Measurements from ENCODE around the gene NTRK3. TPM values are rescaled to one million over a fixed set of nuclear protein-coding genes. Genes with fewer than 3 reads are reported as not detected.

The NTRK3 gene
- under 0.01 TPM in 1 of 2 replicates, not detected in the other for total RNA-seq (2012; rRNA removed)

GRCh38 chr15:88256279-88257230 lies at the start of gene NTRK3:
Gene NTRK3 (minus strand): TSS chr15:88256739. CDS start chr15:88256153, 586 bp downstream.
- H3K27me3 ChIP-seq (ENCODE audit: control insufficient read depth, insufficient read depth, low read length) = peaks cover 68% of the 10 kb centered on the region

GRCh38 chr15:88303395-88303794 lies 46.9 kb upstream of the NTRK3 start:
- no peaks in the 10 kb centered on the region for H3K27me3 ChIP-seq (ENCODE audit: control insufficient read depth, insufficient read depth, low read length)
- no peak overlapping the region for H3K4me2 ChIP-seq (ENCODE audit: low read length)
- H3K9me3 ChIP-seq (replicated peaks; ENCODE audit: low read length) = no peaks in the 10 kb centered on the region
- no peak overlapping the region for H3K9ac ChIP-seq (ENCODE audit: low read depth, low read length)
- H3K4me3 ChIP-seq (ENCODE audit: low read length) = no peak overlapping the region
- H3K4me1 ChIP-seq (ENCODE audit: control insufficient read depth, insufficient read depth, low read length) = no peaks in the 10 kb centered on the region
- no peaks in the 10 kb centered on the region for H3K36me3 ChIP-seq (ENCODE audit: insufficient read depth, low read length)

More at GRCh38 chr15:88256279-88257230, at the start of gene NTRK3:
- Histone ChIP-seq H3K4me1 (ENCODE audit: control insufficient read depth, insufficient read depth, low read length) (peaks cover 3% of the 10 kb centered on the region), H3K9ac (ENCODE audit: low read depth, low read length) (no peak within 1 kb of the TSS), H3K36me3 (ENCODE audit: insufficient read depth, low read length) (no peaks in the 10 kb centered on the region), H3K4me2 (ENCODE audit: low read length) (peak within 1 kb of the TSS; percentile 81), H3K4me3 (ENCODE audit: low read length) (peak within 1 kb of the TSS; percentile 57), H3K9me3 (replicated peaks; ENCODE audit: low read length) (no peaks in the 10 kb centered on the region)

- Histone ChIP-seq H3K4me1 (ENCODE audit: control insufficient read depth, insufficient read depth, low read length) (no peaks in the 10 kb centered on the region), H3K9me3 (replicated peaks; ENCODE audit: low read length) (no peaks in the 10 kb centered on the region), H3K4me3 (ENCODE audit: low read length) (no peak overlapping the region), H3K27me3 (ENCODE audit: control insufficient read depth, insufficient read depth, low read length) (no peaks in the 10 kb centered on the region), H3K36me3 (ENCODE audit: insufficient read depth, low read length) (no peaks in the 10 kb centered on the region), H3K4me2 (ENCODE audit: low read length) (no peak overlapping the region), H3K9ac (ENCODE audit: low read depth, low read length) (no peak overlapping the region)
These were observed 45.8 kb upstream of the NTRK3 start for GRCh38 chr15:88302373-88302772.

- Histone ChIP-seq H3K9ac (ENCODE audit: low read depth, low read length) (no peak overlapping the region), H3K4me1 (ENCODE audit: control insufficient read depth, insufficient read depth, low read length) (no peaks in the 10 kb centered on the region), H3K4me3 (ENCODE audit: low read length) (no peak overlapping the region), H3K27me3 (ENCODE audit: control insufficient read depth, insufficient read depth, low read length) (no peaks in the 10 kb centered on the region), H3K9me3 (replicated peaks; ENCODE audit: low read length) (no peaks in the 10 kb centered on the region), H3K4me2 (ENCODE audit: low read length) (no peak overlapping the region), H3K36me3 (ENCODE audit: insufficient read depth, low read length) (no peaks in the 10 kb centered on the region)
These were observed 44.8 kb upstream of the NTRK3 start for GRCh38 chr15:88301311-88301710.

GRCh38 chr15:88300861-88301260 lies 44.3 kb upstream of the NTRK3 start:
- no peaks in the 10 kb centered on the region for H3K4me1 ChIP-seq (ENCODE audit: control insufficient read depth, insufficient read depth, low read length)

GRCh38 chr15:88300089-88300488 lies 43.5 kb upstream of the NTRK3 start:
- no peak overlapping the region for H3K4me3 ChIP-seq (ENCODE audit: low read length)
- no peak overlapping the region for H3K9ac ChIP-seq (ENCODE audit: low read depth, low read length)
- H3K4me2 ChIP-seq (ENCODE audit: low read length) = no peak overlapping the region
- H3K27me3 ChIP-seq (ENCODE audit: control insufficient read depth, insufficient read depth, low read length) = no peaks in the 10 kb centered on the region
- H3K9me3 ChIP-seq (replicated peaks; ENCODE audit: low read length) = no peaks in the 10 kb centered on the region
- no peaks in the 10 kb centered on the region for H3K36me3 ChIP-seq (ENCODE audit: insufficient read depth, low read length)
- H3K4me1 ChIP-seq (ENCODE audit: control insufficient read depth, insufficient read depth, low read length) = no peaks in the 10 kb centered on the region

More at GRCh38 chr15:88300861-88301260, 44.3 kb upstream of the NTRK3 start:
- Histone ChIP-seq H3K9me3 (replicated peaks; ENCODE audit: low read length) (no peaks in the 10 kb centered on the region), H3K27me3 (ENCODE audit: control insufficient read depth, insufficient read depth, low read length) (no peaks in the 10 kb centered on the region), H3K9ac (ENCODE audit: low read depth, low read length) (no peak overlapping the region), H3K4me2 (ENCODE audit: low read length) (no peak overlapping the region), H3K4me3 (ENCODE audit: low read length) (no peak overlapping the region), H3K36me3 (ENCODE audit: insufficient read depth, low read length) (no peaks in the 10 kb centered on the region)

GRCh38 chr15:88299497-88299896 lies 43.0 kb upstream of the NTRK3 start:
- Histone ChIP-seq H3K4me2 (ENCODE audit: low read length) (no peak overlapping the region), H3K4me1 (ENCODE audit: control insufficient read depth, insufficient read depth, low read length) (no peaks in the 10 kb centered on the region), H3K36me3 (ENCODE audit: insufficient read depth, low read length) (no peaks in the 10 kb centered on the region), H3K4me3 (ENCODE audit: low read length) (no peak overlapping the region), H3K27me3 (ENCODE audit: control insufficient read depth, insufficient read depth, low read length) (no peaks in the 10 kb centered on the region), H3K9ac (ENCODE audit: low read depth, low read length) (no peak overlapping the region), H3K9me3 (replicated peaks; ENCODE audit: low read length) (no peaks in the 10 kb centered on the region)

GRCh38 chr15:88288661-88289060 lies 32.1 kb upstream of the NTRK3 start:
- Histone ChIP-seq H3K4me2 (ENCODE audit: low read length) (no peak overlapping the region), H3K27me3 (ENCODE audit: control insufficient read depth, insufficient read depth, low read length) (peaks cover 6% of the 10 kb centered on the region), H3K4me3 (ENCODE audit: low read length) (no peak overlapping the region), H3K36me3 (ENCODE audit: insufficient read depth, low read length) (no peaks in the 10 kb centered on the region), H3K9ac (ENCODE audit: low read depth, low read length) (no peak overlapping the region), H3K4me1 (ENCODE audit: control insufficient read depth, insufficient read depth, low read length) (no peaks in the 10 kb centered on the region), H3K9me3 (replicated peaks; ENCODE audit: low read length) (no peaks in the 10 kb centered on the region)

GRCh38 chr15:88288206-88288605 lies 31.7 kb upstream of the NTRK3 start:
- Histone ChIP-seq H3K9me3 (replicated peaks; ENCODE audit: low read length) (no peaks in the 10 kb centered on the region), H3K4me1 (ENCODE audit: control insufficient read depth, insufficient read depth, low read length) (no peaks in the 10 kb centered on the region), H3K4me3 (ENCODE audit: low read length) (no peak overlapping the region), H3K4me2 (ENCODE audit: low read length) (no peak overlapping the region), H3K36me3 (ENCODE audit: insufficient read depth, low read length) (no peaks in the 10 kb centered on the region), H3K27me3 (ENCODE audit: control insufficient read depth, insufficient read depth, low read length) (peaks cover 6% of the 10 kb centered on the region), H3K9ac (ENCODE audit: low read depth, low read length) (no peak overlapping the region)

- peaks cover 9% of the 10 kb centered on the region for H3K27me3 ChIP-seq (ENCODE audit: control insufficient read depth, insufficient read depth, low read length)
These were observed 27.9 kb upstream of the NTRK3 start for GRCh38 chr15:88284318-88284998.

GRCh38 chr15:88282614-88283013 lies 26.1 kb upstream of the NTRK3 start:
- peaks cover 12% of the 10 kb centered on the region for H3K27me3 ChIP-seq (ENCODE audit: control insufficient read depth, insufficient read depth, low read length)

More at GRCh38 chr15:88284318-88284998, 27.9 kb upstream of the NTRK3 start:
- H3K9me3 ChIP-seq (replicated peaks; ENCODE audit: low read length) = no peaks in the 10 kb centered on the region
- no peak overlapping the region for H3K4me3 ChIP-seq (ENCODE audit: low read length)
- no peaks in the 10 kb centered on the region for H3K4me1 ChIP-seq (ENCODE audit: control insufficient read depth, insufficient read depth, low read length)
- H3K36me3 ChIP-seq (ENCODE audit: insufficient read depth, low read length) = no peaks in the 10 kb centered on the region
- H3K9ac ChIP-seq (ENCODE audit: low read depth, low read length) = no peak overlapping the region
- no peak overlapping the region for H3K4me2 ChIP-seq (ENCODE audit: low read length)

More at GRCh38 chr15:88282614-88283013, 26.1 kb upstream of the NTRK3 start:
- Histone ChIP-seq H3K36me3 (ENCODE audit: insufficient read depth, low read length) (no peaks in the 10 kb centered on the region), H3K4me2 (ENCODE audit: low read length) (no peak overlapping the region), H3K9ac (ENCODE audit: low read depth, low read length) (no peak overlapping the region), H3K4me1 (ENCODE audit: control insufficient read depth, insufficient read depth, low read length) (no peaks in the 10 kb centered on the region), H3K9me3 (replicated peaks; ENCODE audit: low read length) (no peaks in the 10 kb centered on the region), H3K4me3 (ENCODE audit: low read length) (no peak overlapping the region)

Data from skeletal muscle satellite cell (primary cell).